Thyroid gland (tissue), 4 donors: Measurements from ENCODE around the gene GRB2.

Source experiments
- CTCF ChIP-seq, 6 experiments: fragments of 200-600 bp in 3 of 6; fragments of 450-650 bp in 3 of 6; sonication (generic) in 3 of 6; IDR thresholded peaks; one replicate each; pipeline ENCODE4 v1.5.1; 2016 to 2019; ENCODE audit warnings: antibody characterized with exemption in 6 of 6, mild to moderate bottlenecking in 2 of 6, inconsistent platforms in 1 of 6, moderate library complexity in 1 of 6
- POLR2A ChIP-seq, 2 donors: fragments of 450-650 bp; IDR thresholded peaks; one replicate each; pipeline ENCODE4 v1.6.1; 2017; ENCODE audit warnings: antibody characterized with exemption in 2 of 2, mild to moderate bottlenecking in 2 of 2, moderate library complexity in 1 of 2

GRCh38 chr17:75394332-75394918 lies 11.1 kb downstream of the GRB2 start:
- no peak for TF ChIP-seq POLR2A (IDR thresholded peaks at IDR 0.05)
- TF ChIP-seq CTCF (IDR thresholded peaks at IDR 0.05) = no peak
